ENCODE measurements around the gene PDE1A.

Gene PDE1A
- long read RNA-seq, partial matches to known transcripts, result 0 of 1 reads
- long read RNA-seq, other reads (novel, unspliced or antisense), result 1 of 1 reads

- Histone ChIP-seq H3K27ac (replicated peaks) (no peak within 1 kb of the TSS), H3K4me3 (replicated peaks; ENCODE audit: insufficient read depth, low read length) (no peak within 1 kb of the TSS), H3K27me3 (ENCODE audit: insufficient read depth, poor library complexity, severe bottlenecking) (peaks cover 2% of the 10 kb centered on the region)
- no peak for DNase-seq (ENCODE audit: low read depth in 1 of 2, low spot score in 1 of 2)
- TF ChIP-seq SPI1 (IDR thresholded peaks at IDR 0.05; ENCODE audit: borderline replicate concordance, low read depth) (no peak), POLR2AphosphoS5 (IDR thresholded peaks at IDR 0.05; ENCODE audit: low read depth) (no peak), CTCF (IDR thresholded peaks at IDR 0.05; ENCODE audit: insufficient read depth, low read length) (no peak), GABPA (IDR thresholded peaks at IDR 0.05; ENCODE audit: low read depth) (no peak), REST (IDR thresholded peaks at IDR 0.05; ENCODE audit: insufficient replicate concordance, low read depth) (no peak)
Measured at GRCh38 chr2:182426918-182427240, at the start of gene PDE1A. PDE1A (minus strand) TSS chr2:182427036.

GRCh38 chr2:182473635-182474034, 46.8 kb upstream of the PDE1A start:
- H3K4me3 ChIP-seq (replicated peaks; ENCODE audit: insufficient read depth, low read length), result no peak overlapping the region
- no peaks in the 10 kb centered on the region for H3K27me3 ChIP-seq (ENCODE audit: insufficient read depth, poor library complexity, severe bottlenecking)
- no peak overlapping the region for H3K27ac ChIP-seq (replicated peaks)
- no peak for DNase-seq (ENCODE audit: low read depth in 1 of 2, low spot score in 1 of 2)
- TF ChIP-seq POLR2AphosphoS5 (IDR thresholded peaks at IDR 0.05; ENCODE audit: low read depth), result no peak

- DNase-seq (ENCODE audit: low read depth in 1 of 2, low spot score in 1 of 2), result no peak
- H3K27me3 ChIP-seq (ENCODE audit: insufficient read depth, poor library complexity, severe bottlenecking), result no peaks in the 10 kb centered on the region
- H3K27ac ChIP-seq (replicated peaks), result no peak overlapping the region
- TF ChIP-seq REST (IDR thresholded peaks at IDR 0.05; ENCODE audit: insufficient replicate concordance, low read depth), result no peak
- TF ChIP-seq POLR2AphosphoS5 (IDR thresholded peaks at IDR 0.05; ENCODE audit: low read depth), result no peak
- H3K4me3 ChIP-seq (replicated peaks; ENCODE audit: insufficient read depth, low read length), result no peak overlapping the region
Measured at GRCh38 chr2:182463760-182464159, 36.9 kb upstream of the PDE1A start.

GRCh38 chr2:182456784-182457183, 29.9 kb upstream of the PDE1A start:
- Histone ChIP-seq H3K27me3 (ENCODE audit: insufficient read depth, poor library complexity, severe bottlenecking) (no peaks in the 10 kb centered on the region), H3K27ac (replicated peaks) (no peak overlapping the region), H3K4me3 (replicated peaks; ENCODE audit: insufficient read depth, low read length) (no peak overlapping the region)
- no peak for DNase-seq (ENCODE audit: low read depth in 1 of 2, low spot score in 1 of 2)
- TF ChIP-seq REST (IDR thresholded peaks at IDR 0.05; ENCODE audit: insufficient replicate concordance, low read depth), result no peak
- TF ChIP-seq GABPA (IDR thresholded peaks at IDR 0.05; ENCODE audit: low read depth), result no peak
- no peak for TF ChIP-seq POLR2AphosphoS5 (IDR thresholded peaks at IDR 0.05; ENCODE audit: low read depth)
- TF ChIP-seq CTCF (IDR thresholded peaks at IDR 0.05; ENCODE audit: insufficient read depth, low read length), result no peak
- no peak for TF ChIP-seq SPI1 (IDR thresholded peaks at IDR 0.05; ENCODE audit: borderline replicate concordance, low read depth)

Measured in HL-60 (cell line).